Nephron (organoid): ENCODE data around the gene PKHD1.

ENCODE experiments used
- H3K27ac Mint-ChIP-seq, 3 experiments: 2 replicates each; pipeline ENCODE4 v1.8.0; 2020; ENCODE audit warnings: mixed read lengths in 3 of 3, mild to moderate bottlenecking in 2 of 3, moderate library complexity in 1 of 3
- H3K27me3 Mint-ChIP-seq: 2 replicates; pipeline ENCODE4 v1.8.0; 2021; ENCODE audit warnings: low read depth, mild to moderate bottlenecking, moderate library complexity, mixed read lengths
- H3K36me3 Mint-ChIP-seq: 2 replicates; pipeline ENCODE4 v1.8.0; 2020; ENCODE audit warnings: low read depth, mixed read lengths
- H3K4me1 Mint-ChIP-seq: 2 replicates; pipeline ENCODE4 v1.8.0; 2020; ENCODE audit warnings: mixed read lengths
- H3K4me3 Mint-ChIP-seq, 3 experiments: 2 replicates each; pipeline ENCODE4 v1.8.0; 2020; ENCODE audit warnings: mild to moderate bottlenecking in 3 of 3, mixed read lengths in 3 of 3, moderate library complexity in 2 of 3
- H3K9me3 Mint-ChIP-seq: 2 replicates; pipeline ENCODE4 v1.8.0; 2020; ENCODE audit warnings: mixed read lengths
- CTCF ChIP-seq, 3 experiments: fragments of 200-600 bp; sonication (generic); IDR thresholded peaks; one replicate each; pipeline ENCODE4 v1.5.0; 2021; ENCODE audit warnings: antibody characterized with exemption in 3 of 3; ENCODE audit not compliant: unreplicated experiment in 3 of 3

PKHD1 gene

DNA sequence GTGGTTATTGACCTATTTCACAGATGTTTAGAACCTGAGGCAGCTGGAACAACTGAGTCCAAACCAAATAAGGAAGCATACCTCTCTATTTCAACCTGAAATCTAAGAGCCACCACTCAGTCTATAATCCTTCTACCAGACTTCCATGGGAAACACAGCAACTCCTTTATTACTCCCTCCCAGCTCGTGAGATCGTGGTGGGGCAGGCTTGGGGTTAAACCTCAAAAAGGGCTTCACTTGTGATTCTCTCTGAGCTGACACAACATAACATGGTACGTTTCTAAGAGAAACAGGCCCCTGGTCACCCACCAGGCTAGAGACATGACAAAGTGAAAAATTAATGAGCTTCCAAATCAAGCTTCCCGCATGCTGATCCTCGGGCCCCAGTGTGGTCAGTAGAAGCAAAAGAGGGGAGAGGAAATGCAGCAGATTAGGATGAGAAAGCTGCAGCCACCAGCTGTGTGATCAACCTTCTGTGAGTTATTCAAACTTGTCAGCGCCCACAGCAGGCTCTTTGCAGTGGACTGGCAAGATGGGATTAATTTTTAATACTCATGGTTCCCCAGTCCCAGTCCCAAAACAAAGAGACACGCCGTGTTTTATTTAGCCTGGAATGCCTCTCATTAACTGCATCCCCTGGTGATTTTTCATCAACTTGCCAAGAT lies 9.3 kb downstream of the PKHD1 start:
- H3K36me3 Mint-ChIP-seq: peaks cover 21% of the 10 kb centered on the region
- H3K27ac Mint-ChIP-seq: peak overlapping the region; percentile 80 to 96 (median 92)
- no peak for TF ChIP-seq CTCF (IDR thresholded peaks at IDR 0.05; ENCODE audit: unreplicated experiment in 3 of 3)
- H3K4me1 Mint-ChIP-seq: peaks cover 37% of the 10 kb centered on the region
- peak overlapping the region in 1 of 3 experiments; percentile 15 for H3K4me3 Mint-ChIP-seq
- no peaks in the 10 kb centered on the region for H3K9me3 Mint-ChIP-seq
- no peaks in the 10 kb centered on the region for H3K27me3 Mint-ChIP-seq

- H3K9me3 Mint-ChIP-seq: no peaks in the 10 kb centered on the region
- H3K27me3 Mint-ChIP-seq: no peaks in the 10 kb centered on the region
- H3K4me3 Mint-ChIP-seq: peak overlapping the region in 1 of 3 experiments; percentile 19
- peak overlapping the region; percentile 80 to 96 (median 92) for H3K27ac Mint-ChIP-seq
- peaks cover 17% of the 10 kb centered on the region for H3K36me3 Mint-ChIP-seq
- TF ChIP-seq CTCF (IDR thresholded peaks at IDR 0.05; ENCODE audit: unreplicated experiment in 3 of 3): no peak
- H3K4me1 Mint-ChIP-seq: peaks cover 37% of the 10 kb centered on the region
Measured at GRCh38 chr6:52077180-52077884, 10.1 kb downstream of the PKHD1 start.

DNA sequence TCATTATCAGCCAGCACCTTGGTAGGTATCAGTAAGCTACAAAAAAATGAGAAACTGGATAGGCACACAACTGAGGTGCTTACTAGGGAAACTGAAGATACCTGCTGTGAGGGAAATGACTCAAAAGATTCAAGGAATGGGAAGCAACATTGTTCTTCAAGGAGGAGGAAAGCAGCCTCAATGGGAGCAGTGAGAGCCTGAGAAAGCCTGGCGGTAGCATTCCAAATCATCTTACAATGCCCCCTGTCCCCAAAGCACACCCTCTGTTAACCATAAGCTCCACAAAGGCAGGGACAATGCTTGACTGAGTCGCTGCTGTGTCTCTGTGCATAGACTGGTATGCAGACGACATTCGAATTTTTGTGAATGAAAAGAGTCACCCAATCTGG lies 10.6 kb downstream of the PKHD1 start:
- no peaks in the 10 kb centered on the region for H3K27me3 Mint-ChIP-seq
- peak overlapping the region; percentile 80 to 96 (median 92) for H3K27ac Mint-ChIP-seq
- H3K36me3 Mint-ChIP-seq: peaks cover 13% of the 10 kb centered on the region
- H3K4me3 Mint-ChIP-seq: no peak overlapping the region
- H3K9me3 Mint-ChIP-seq: no peaks in the 10 kb centered on the region
- TF ChIP-seq CTCF (IDR thresholded peaks at IDR 0.05; ENCODE audit: unreplicated experiment in 3 of 3): no peak
- peaks cover 37% of the 10 kb centered on the region for H3K4me1 Mint-ChIP-seq

GRCh38 chr6:52074716-52075115 lies 12.7 kb downstream of the PKHD1 start:
- H3K4me3 Mint-ChIP-seq: no peak overlapping the region
- peaks cover 32% of the 10 kb centered on the region for H3K4me1 Mint-ChIP-seq
- H3K36me3 Mint-ChIP-seq: peaks cover 9% of the 10 kb centered on the region
- peak overlapping the region in 2 of 3 experiments; percentile 51 to 59 for H3K27ac Mint-ChIP-seq
- H3K27me3 Mint-ChIP-seq: no peaks in the 10 kb centered on the region
- no peak for TF ChIP-seq CTCF (IDR thresholded peaks at IDR 0.05; ENCODE audit: unreplicated experiment in 3 of 3)
- no peaks in the 10 kb centered on the region for H3K9me3 Mint-ChIP-seq

GRCh38 chr6:52074155-52074554 lies 13.3 kb downstream of the PKHD1 start:
- Mint-ChIP-seq H3K27me3 (no peaks in the 10 kb centered on the region), H3K9me3 (no peaks in the 10 kb centered on the region), H3K4me3 (no peak overlapping the region), H3K36me3 (peaks cover 6% of the 10 kb centered on the region), H3K27ac (peak overlapping the region in 2 of 3 experiments; percentile 38 to 51), H3K4me1 (peaks cover 29% of the 10 kb centered on the region)
- no peak for TF ChIP-seq CTCF (IDR thresholded peaks at IDR 0.05; ENCODE audit: unreplicated experiment in 3 of 3)
